CD14-positive monocyte (primary cell): Measurements from ENCODE around the gene RNF225. TPM values are rescaled to one million over a fixed set of nuclear protein-coding genes. Genes with fewer than 3 reads are reported as not detected.
"Not testable (repeated sequence)": the region's sequence is repeated elsewhere in the genome, so short reads cannot be mapped to it uniquely, and the experiment has no call there.

ENCODE experiments used
- DNase-seq, 3 donors: peaks; one replicate each; pipeline ENCODE4 v3.0.0-alpha.2; 2011 to 2022
- H2AFZ ChIP-seq: 2 replicates; pipeline ENCODE4 v1.6.0; 2012; ENCODE audit warnings: mild to moderate bottlenecking, low read depth, low read length, inconsistent platforms; ENCODE audit not compliant: insufficient read depth, poor library complexity, severe bottlenecking
- H3K27ac ChIP-seq, 2 donors: 1 replicate in 1 of 2; 2 replicates in 1 of 2; pipeline ENCODE4 v1.5.1; 2012 to 2013; ENCODE audit warnings: low read length in 2 of 2, control low read depth in 1 of 2, inconsistent platforms in 1 of 2, low read depth in 1 of 2, mild to moderate bottlenecking in 1 of 2
- H3K27me3 ChIP-seq, 2 donors: one replicate each; pipeline versions ENCODE4 v1.6.0 to v1.6.1; 2011 to 2013; ENCODE audit warnings: low read length in 2 of 2; ENCODE audit not compliant: control insufficient read depth in 2 of 2, insufficient read depth in 2 of 2
- H3K36me3 ChIP-seq, 2 donors: replicated peaks in 1 of 2; 1 replicate in 1 of 2; 2 replicates in 1 of 2; pipeline versions ENCODE4 v1.5.1 to v1.6.1; 2012 to 2013; ENCODE audit warnings: low read length in 2 of 2, control low read depth in 1 of 2, inconsistent platforms in 1 of 2, mild to moderate bottlenecking in 1 of 2; ENCODE audit not compliant: insufficient read depth in 2 of 2, control insufficient read depth in 1 of 2
- H3K4me1 ChIP-seq, 2 donors: 1 replicate in 1 of 2; 2 replicates in 1 of 2; pipeline versions ENCODE4 v1.5.1 to v1.6.1; 2012 to 2013; ENCODE audit warnings: low read length in 2 of 2, control low read depth in 1 of 2, inconsistent platforms in 1 of 2, mild to moderate bottlenecking in 1 of 2, moderate library complexity in 1 of 2; ENCODE audit not compliant: insufficient read depth in 2 of 2, control insufficient read depth in 1 of 2
- H3K4me2 ChIP-seq: replicated peaks from 2 replicates; pipeline ENCODE3; 2012; ENCODE audit warnings: low read length, moderate library complexity, mild to moderate bottlenecking; ENCODE audit not compliant: poor library complexity, severe bottlenecking; ENCODE audit errors: extremely low read depth
- H3K4me3 ChIP-seq, 3 experiments: fragments of 200-600 bp in 1 of 3; sonication (generic) in 1 of 3; replicated peaks in 1 of 3; 1 replicate in 2 of 3; 2 replicates in 1 of 3; pipeline ENCODE4 v1.5.1; 2011 to 2013; ENCODE audit warnings: low read length in 3 of 3, mild to moderate bottlenecking in 3 of 3, control low read depth in 2 of 3, low read depth in 2 of 3, inconsistent platforms in 1 of 3, moderate library complexity in 1 of 3
- H3K79me2 ChIP-seq: 2 replicates; pipeline ENCODE4 v1.6.0; 2012; ENCODE audit warnings: mild to moderate bottlenecking, control low read depth, inconsistent platforms, low read length, moderate library complexity; ENCODE audit not compliant: insufficient read depth
- H3K9ac ChIP-seq: 2 replicates; pipeline ENCODE4 v1.6.0; 2017; ENCODE audit warnings: low read length, mild to moderate bottlenecking; ENCODE audit not compliant: insufficient read depth, poor library complexity, severe bottlenecking
- H3K9me3 ChIP-seq, 2 donors: replicated peaks in 1 of 2; 1 replicate in 1 of 2; 2 replicates in 1 of 2; pipeline versions ENCODE4 v1.5.1 to v1.6.1; 2012 to 2013; ENCODE audit warnings: low read length in 2 of 2, control low read depth in 1 of 2; ENCODE audit not compliant: control insufficient read depth in 1 of 2, insufficient read depth in 1 of 2
- H4K20me1 ChIP-seq: 2 replicates; pipeline ENCODE4 v1.6.0; 2012; ENCODE audit warnings: mild to moderate bottlenecking, low read length, control low read depth, moderate library complexity; ENCODE audit not compliant: insufficient read depth
- H3K27ac Mint-ChIP-seq, 7 donors: one replicate each; pipeline ENCODE4 v1.8.0; 2020; ENCODE audit warnings: mild to moderate bottlenecking in 7 of 7, mixed read lengths in 7 of 7, moderate library complexity in 6 of 7, inconsistent platforms in 2 of 7
- H3K27me3 Mint-ChIP-seq, 3 donors: one replicate each; pipeline ENCODE4 v1.8.0; 2021 to 2022; ENCODE audit warnings: low read depth in 3 of 3, mild to moderate bottlenecking in 3 of 3, mixed read lengths in 3 of 3, moderate library complexity in 3 of 3, inconsistent platforms in 1 of 3
- H3K36me3 Mint-ChIP-seq, 2 donors: one replicate each; pipeline ENCODE4 v1.8.0; 2020; ENCODE audit warnings: mixed read lengths in 2 of 2, inconsistent platforms in 1 of 2, mild to moderate bottlenecking in 1 of 2
- H3K4me1 Mint-ChIP-seq: one replicate; pipeline ENCODE4 v1.8.0; 2020; ENCODE audit warnings: mild to moderate bottlenecking, mixed read lengths
- H3K4me3 Mint-ChIP-seq, 2 donors: one replicate each; pipeline ENCODE4 v1.8.0; 2020; ENCODE audit warnings: mild to moderate bottlenecking in 2 of 2, mixed read lengths in 2 of 2, moderate library complexity in 1 of 2
- H3K9me3 Mint-ChIP-seq, 7 donors: one replicate each; pipeline ENCODE4 v1.8.0; 2020 to 2022; ENCODE audit warnings: mixed read lengths in 7 of 7, mild to moderate bottlenecking in 6 of 7, moderate library complexity in 6 of 7, inconsistent platforms in 2 of 7
- CTCF ChIP-seq: fragments of 200-600 bp; IDR thresholded peaks from one replicate; pipeline ENCODE4 v1.8.0; 2022; ENCODE audit warnings: antibody characterized with exemption, mild to moderate bottlenecking
- WGBS: methylation state at CpG from one replicate; pipeline ENCODE4 v1.1.5; 2013; ENCODE audit warnings: missing lambda C conversion rate; ENCODE audit not compliant: insufficient coverage; 5-methylcytosine and 5-hydroxymethylcytosine counted together
- intact Hi-C, 2 donors: fragments of 100-400 bp; cut with micrococcal nuclease; formaldehyde crosslinking; loops; one replicate each; pipeline versions ENCODE4 v1.15.0 to v1.15.1; 2023
- polyA plus RNA-seq, 3 donors: library from polyadenylated mRNA; depleted of rRNA in 1 of 3; unstranded in 2 of 3; stranded (reverse) in 1 of 3; fragments of 300-500 nt in 2 of 3; fragments of >200 nt in 1 of 3; fragmentation: Illumina TruSeq in 2 of 3; gene quantifications; 1 replicate in 2 of 3; 2 replicates in 1 of 3; pipeline ENCODE4 v1.2.3, GENCODE V29; 2012 to 2021

RNF225 gene
- polyA plus RNA-seq, 3 donors, result not detected

- Histone ChIP-seq H4K20me1 (no peaks in the 10 kb centered on the region), H3K4me3 (no peak overlapping the region), H3K9me3 (no peaks in the 10 kb centered on the region), H3K79me2 (no peaks in the 10 kb centered on the region), H3K4me2 (no peak overlapping the region), H3K27me3 (no peaks in the 10 kb centered on the region), H3K36me3 (no peaks in the 10 kb centered on the region), H3K9ac (no peak overlapping the region), H2AFZ (no peak overlapping the region), H3K27ac (no peak overlapping the region), H3K4me1 (no peaks in the 10 kb centered on the region)
- no peak for TF ChIP-seq CTCF
- Mint-ChIP-seq H3K4me3 (no peak overlapping the region), H3K36me3 (no peaks in the 10 kb centered on the region), H3K9me3 (no peaks in the 10 kb centered on the region), H3K27me3 (peaks cover 0 to 6% (median 0%) of the 10 kb centered on the region in 3 donors), H3K4me1 (peaks cover 7% of the 10 kb centered on the region), H3K27ac (no peak overlapping the region)
- WGBS, result no CpG with 5 or more reads among the region's 4 CpGs
- intact Hi-C loops, result no loop called here
- peak in 2 of 3 donors; percentile 7 to 31 for DNase-seq
These were observed 21.3 kb upstream of the RNF225 start for GRCh38 chr19:58374200-58374599.

GRCh38 chr19:58376724-58377123 is 18.7 kb upstream of the RNF225 start:
- H3K9me3 Mint-ChIP-seq, H3K9ac ChIP-seq, DNase-seq, H3K27me3 ChIP-seq, H3K36me3 ChIP-seq, H3K4me3 ChIP-seq, H3K9me3 ChIP-seq, H3K4me2 ChIP-seq, H3K27ac ChIP-seq, H3K27ac Mint-ChIP-seq, H3K36me3 Mint-ChIP-seq, intact Hi-C loops, H2AFZ ChIP-seq, H3K27me3 Mint-ChIP-seq, H4K20me1 ChIP-seq, H3K79me2 ChIP-seq, H3K4me3 Mint-ChIP-seq: not testable (repeated sequence)
- 95% methylated on average over 4 of the region's 7 CpGs for WGBS
- peaks cover 17% of the 10 kb centered on the region for H3K4me1 Mint-ChIP-seq
- H3K4me1 ChIP-seq, result peaks cover 15 to 19% of the 10 kb centered on the region in 2 donors
